ENCODE results near the gene WDFY4. TPM values are rescaled to one million over a fixed set of nuclear protein-coding genes. Genes with fewer than 3 reads are reported as not detected.
A peak's percentile ranks its signal among the peaks of the same experiment; 100 is the strongest.

Gene WDFY4
- total RNA-seq, 1 donor from 2014 or later, result 6.4 TPM

DNA sequence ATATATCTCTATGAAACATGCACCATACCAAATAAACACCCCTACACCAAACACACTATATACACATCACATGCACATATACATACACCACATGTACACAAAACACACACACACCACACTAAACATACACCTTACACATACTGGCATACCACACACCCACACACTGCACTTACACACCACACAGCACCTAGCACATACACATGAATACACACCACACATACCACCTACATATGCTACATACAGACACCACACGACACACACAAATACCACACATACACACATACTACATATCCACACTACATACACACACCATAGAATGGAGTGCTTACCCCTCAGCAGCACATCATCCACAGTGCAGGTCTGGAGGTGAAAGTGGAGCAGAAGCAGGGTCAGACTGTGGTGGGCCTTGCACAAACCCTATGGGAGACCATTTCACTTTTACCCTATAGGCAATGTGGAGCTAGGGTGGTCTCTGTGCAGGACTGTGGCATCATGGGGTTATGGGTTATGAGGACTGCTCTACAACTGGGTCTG is 64.6 kb downstream of the WDFY4 start:
- TF ChIP-seq POLR2AphosphoS5 (IDR thresholded peaks at IDR 0.05; ENCODE audit: insufficient read depth in 1 of 2, low read depth in 1 of 2) (no peak), POLR2A (IDR thresholded peaks at IDR 0.05) (no peak)
- TF ChIP-seq, protein P1, sequence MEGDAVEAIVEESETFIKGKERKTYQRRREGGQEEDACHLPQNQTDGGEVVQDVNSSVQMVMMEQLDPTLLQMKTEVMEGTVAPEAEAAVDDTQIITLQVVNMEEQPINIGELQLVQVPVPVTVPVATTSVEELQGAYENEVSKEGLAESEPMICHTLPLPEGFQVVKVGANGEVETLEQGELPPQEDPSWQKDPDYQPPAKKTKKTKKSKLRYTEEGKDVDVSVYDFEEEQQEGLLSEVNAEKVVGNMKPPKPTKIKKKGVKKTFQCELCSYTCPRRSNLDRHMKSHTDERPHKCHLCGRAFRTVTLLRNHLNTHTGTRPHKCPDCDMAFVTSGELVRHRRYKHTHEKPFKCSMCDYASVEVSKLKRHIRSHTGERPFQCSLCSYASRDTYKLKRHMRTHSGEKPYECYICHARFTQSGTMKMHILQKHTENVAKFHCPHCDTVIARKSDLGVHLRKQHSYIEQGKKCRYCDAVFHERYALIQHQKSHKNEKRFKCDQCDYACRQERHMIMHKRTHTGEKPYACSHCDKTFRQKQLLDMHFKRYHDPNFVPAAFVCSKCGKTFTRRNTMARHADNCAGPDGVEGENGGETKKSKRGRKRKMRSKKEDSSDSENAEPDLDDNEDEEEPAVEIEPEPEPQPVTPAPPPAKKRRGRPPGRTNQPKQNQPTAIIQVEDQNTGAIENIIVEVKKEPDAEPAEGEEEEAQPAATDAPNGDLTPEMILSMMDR (IDR thresholded peaks at IDR 0.05), result no peak
- intact Hi-C loops (cut with DNase I), result no loop called here
- H3K4me1 ChIP-seq, result no peaks in the 10 kb centered on the region
- no peaks in the 10 kb centered on the region for H3K36me3 ChIP-seq
- H3K4me3 ChIP-seq, result no peak overlapping the region
- H3K9me3 ChIP-seq, result no peaks in the 10 kb centered on the region
- no peak overlapping the region for H3K27ac ChIP-seq
- H3K27me3 ChIP-seq, result no peaks in the 10 kb centered on the region
- DNase-seq (ENCODE audit: extremely low spot score in 2 of 2), result peak; percentile 44 to 61

DNA sequence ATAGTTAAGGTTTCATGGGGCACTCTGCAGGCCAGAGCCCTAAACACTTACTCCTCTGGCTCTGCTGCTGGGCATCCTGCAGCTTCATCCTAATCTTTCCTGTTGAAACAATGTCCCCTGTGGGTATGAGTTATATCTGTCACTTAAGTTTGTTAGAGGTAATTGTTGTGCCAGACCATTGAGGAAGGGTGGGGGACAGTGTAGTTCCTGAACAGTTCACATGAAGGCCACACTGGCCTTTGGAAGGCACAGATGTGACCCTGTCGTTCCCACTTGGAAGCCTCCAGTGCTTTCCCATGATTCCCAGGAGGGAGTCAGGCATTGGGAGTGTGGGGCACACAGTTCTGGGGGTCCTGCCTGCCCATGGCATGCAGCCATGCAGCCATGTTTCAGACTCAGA is 65.3 kb downstream of the WDFY4 start:
- DNase-seq (ENCODE audit: extremely low spot score in 2 of 2), result peak in 1 of 2 donors; percentile 52
- intact Hi-C loops (cut with DNase I), result no loop called here

DNA sequence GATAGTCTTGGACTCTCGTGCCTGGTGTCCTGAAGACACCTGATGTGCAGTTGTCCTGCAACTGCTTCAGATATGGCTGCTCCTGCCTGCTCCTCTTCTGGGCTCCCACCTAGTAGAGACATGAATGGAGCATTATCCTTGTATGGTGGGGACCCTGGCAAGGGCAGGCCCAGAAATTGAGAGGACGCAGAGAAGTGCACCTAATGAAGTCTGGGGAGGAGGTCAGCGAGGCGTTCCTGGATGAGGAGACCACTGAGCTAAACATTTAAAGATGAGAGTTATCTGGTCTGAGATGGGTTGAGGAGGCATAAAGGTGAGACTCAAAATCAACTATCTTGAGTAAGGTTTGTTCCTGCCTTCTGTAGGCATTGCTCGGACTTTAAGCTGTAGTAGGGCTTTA is 66.3 kb downstream of the WDFY4 start:
- peak in 1 of 2 donors; percentile 69 for DNase-seq (ENCODE audit: extremely low spot score in 2 of 2)
- no peaks in the 10 kb centered on the region for H3K36me3 ChIP-seq
- H3K4me3 ChIP-seq, result no peak overlapping the region
- TF ChIP-seq POLR2A (IDR thresholded peaks at IDR 0.05) (no peak), POLR2AphosphoS5 (IDR thresholded peaks at IDR 0.05; ENCODE audit: insufficient read depth in 1 of 2, low read depth in 1 of 2) (no peak)
- TF ChIP-seq, protein P1 (IDR thresholded peaks at IDR 0.05), result no peak
- no peak overlapping the region for H3K27ac ChIP-seq
- H3K9me3 ChIP-seq, result no peaks in the 10 kb centered on the region
- no peaks in the 10 kb centered on the region for H3K27me3 ChIP-seq
- intact Hi-C loops (cut with DNase I), result no loop called here
- H3K4me1 ChIP-seq, result no peaks in the 10 kb centered on the region

More for the DNA sequence above, 65.3 kb downstream of the WDFY4 start:
- Histone ChIP-seq H3K27me3 (no peaks in the 10 kb centered on the region), H3K36me3 (no peaks in the 10 kb centered on the region), H3K9me3 (no peaks in the 10 kb centered on the region), H3K4me3 (no peak overlapping the region), H3K4me1 (no peaks in the 10 kb centered on the region), H3K27ac (no peak overlapping the region)
- TF ChIP-seq, protein P1 (IDR thresholded peaks at IDR 0.05), result no peak
- TF ChIP-seq POLR2AphosphoS5 (IDR thresholded peaks at IDR 0.05; ENCODE audit: insufficient read depth in 1 of 2, low read depth in 1 of 2) (no peak), POLR2A (IDR thresholded peaks at IDR 0.05) (no peak)

DNA sequence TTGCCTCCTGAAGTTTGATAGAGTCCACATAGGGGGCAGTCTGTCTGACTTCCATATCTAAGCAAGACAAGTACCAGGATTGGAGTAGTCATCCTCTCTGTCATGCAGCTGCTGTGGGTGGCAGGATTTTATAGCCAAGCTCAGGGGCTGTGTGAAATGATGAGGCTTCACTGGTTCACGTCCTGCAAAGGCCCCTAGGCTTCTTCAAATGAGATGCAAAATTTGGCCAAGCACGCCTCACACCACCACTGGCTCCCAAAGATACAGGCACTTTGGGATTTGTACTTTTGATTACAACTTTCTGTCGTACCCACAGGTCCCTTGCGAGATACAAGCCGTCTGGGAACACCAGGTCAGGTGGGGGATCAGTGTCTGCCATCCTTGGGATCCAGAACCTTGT is 67.1 kb downstream of the WDFY4 start:
- H3K36me3 ChIP-seq, result no peaks in the 10 kb centered on the region
- intact Hi-C loops (cut with DNase I), result no loop called here
- no peak overlapping the region for H3K27ac ChIP-seq
- no peaks in the 10 kb centered on the region for H3K9me3 ChIP-seq
- no peaks in the 10 kb centered on the region for H3K4me1 ChIP-seq
- peak; percentile 29 to 64 for DNase-seq (ENCODE audit: extremely low spot score in 2 of 2)
- TF ChIP-seq, protein P1 (IDR thresholded peaks at IDR 0.05), result no peak
- no peaks in the 10 kb centered on the region for H3K27me3 ChIP-seq
- no peak overlapping the region for H3K4me3 ChIP-seq

DNA sequence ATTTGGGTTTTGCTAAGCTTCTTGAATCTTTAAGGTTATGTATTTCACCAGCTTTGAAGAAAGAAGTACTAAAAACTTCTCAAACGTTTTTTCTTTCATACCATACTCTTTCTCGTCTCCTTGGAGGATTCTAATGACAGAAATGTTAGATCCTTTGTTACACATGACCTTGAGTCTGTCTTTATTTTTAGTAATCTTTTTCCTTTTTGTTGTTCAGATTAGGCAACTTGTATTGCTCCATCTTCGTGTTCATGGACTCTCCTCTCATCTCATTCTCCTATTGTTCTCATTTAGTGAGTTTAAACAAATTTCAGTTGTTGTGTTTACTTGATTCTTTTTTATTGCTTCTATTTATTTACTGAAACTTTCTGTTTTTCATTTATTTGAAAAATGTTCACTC is 73.7 kb downstream of the WDFY4 start:
- no peak for DNase-seq (ENCODE audit: extremely low spot score in 2 of 2)
- H3K4me1 ChIP-seq, result no peaks in the 10 kb centered on the region
- no peaks in the 10 kb centered on the region for H3K27me3 ChIP-seq
- no peak overlapping the region for H3K4me3 ChIP-seq
- TF ChIP-seq POLR2A (IDR thresholded peaks at IDR 0.05) (no peak), POLR2AphosphoS5 (IDR thresholded peaks at IDR 0.05; ENCODE audit: insufficient read depth in 1 of 2, low read depth in 1 of 2) (no peak)
- TF ChIP-seq, protein P1 (IDR thresholded peaks at IDR 0.05), result no peak
- H3K9me3 ChIP-seq, result no peaks in the 10 kb centered on the region
- H3K27ac ChIP-seq, result no peak overlapping the region
- H3K36me3 ChIP-seq, result no peaks in the 10 kb centered on the region
- intact Hi-C loops (cut with DNase I), result no loop called here
